Colonic mucosa (tissue), 4 donors: ENCODE results near the gene PIP4K2A. TPM values are rescaled to one million over a fixed set of nuclear protein-coding genes. Genes with fewer than 3 reads are reported as not detected.

Source experiments
- DNase-seq: peaks from one replicate; pipeline ENCODE4 v3.0.0-alpha.2; 2020
- H3K27ac ChIP-seq: fragments of 200-600 bp; one replicate; pipeline ENCODE4 v1.8.0; 2021
- H3K27me3 ChIP-seq: fragments of 200-600 bp; one replicate; pipeline ENCODE4 v1.8.0; 2021
- H3K36me3 ChIP-seq: fragments of 200-600 bp; one replicate; pipeline ENCODE4 v1.8.0; 2021
- H3K4me1 ChIP-seq: fragments of 200-600 bp; one replicate; pipeline ENCODE4 v1.8.0; 2021; ENCODE audit warnings: mild to moderate bottlenecking
- H3K4me3 ChIP-seq: fragments of 200-600 bp; one replicate; pipeline ENCODE4 v1.8.0; 2021
- H3K9ac ChIP-seq, 2 donors: one replicate each; pipeline ENCODE4 v1.7.0; 2013; ENCODE audit warnings: control low read depth in 2 of 2, low read depth in 2 of 2, low read length in 2 of 2
- H3K9me3 ChIP-seq: fragments of 200-600 bp; one replicate; pipeline ENCODE4 v1.8.0; 2021
- CTCF ChIP-seq: fragments of 200-600 bp; IDR thresholded peaks from one replicate; pipeline ENCODE4 v1.8.0; 2022; ENCODE audit warnings: antibody characterized with exemption, mild to moderate bottlenecking
- intact Hi-C: fragments of 100-400 bp; cut with DNase I; formaldehyde crosslinking; loops from one replicate; pipeline ENCODE4 v1.14.1; 2022
- total RNA-seq, 2 donors: library from RNA; stranded (reverse); fragmentation: NEBNext Ultra II Directional in 1 of 2; extraction: Animal tissue kit (Norgen Biotek cat#: 25700) in 1 of 2; gene quantifications; one replicate each; pipeline ENCODE4 v1.2.1, GENCODE V29; 2021
- donor health status: healthy.
- donor health status: DM: no; HTN: no; CAD: no.
- donor health status: DM: no; HTN: no; CAD: no.

Gene PIP4K2A
- total RNA-seq, 2 donors from 2014 or later: 12.1 to 14.9 TPM

- H3K9ac ChIP-seq: no peak overlapping the region
- no peak overlapping the region for H3K27ac ChIP-seq
- H3K9me3 ChIP-seq: no peaks in the 10 kb centered on the region
- no peaks in the 10 kb centered on the region for H3K4me1 ChIP-seq
- TF ChIP-seq CTCF: no peak
- DNase-seq: no peak
- no peak overlapping the region for H3K4me3 ChIP-seq
- no peaks in the 10 kb centered on the region for H3K27me3 ChIP-seq
- intact Hi-C loops: no loop called here
- no peaks in the 10 kb centered on the region for H3K36me3 ChIP-seq
These were observed 88.7 kb downstream of the PIP4K2A start for GRCh38 chr10:22625516-22626290.

- no peak for DNase-seq
- no peak overlapping the region for H3K4me3 ChIP-seq
- H3K4me1 ChIP-seq: no peaks in the 10 kb centered on the region
- H3K36me3 ChIP-seq: no peaks in the 10 kb centered on the region
- no peak overlapping the region for H3K9ac ChIP-seq
- no peak for TF ChIP-seq CTCF
- no peaks in the 10 kb centered on the region for H3K27me3 ChIP-seq
- no peak overlapping the region for H3K27ac ChIP-seq
- intact Hi-C loops: no loop called here
- H3K9me3 ChIP-seq: no peaks in the 10 kb centered on the region
These were observed 90.1 kb downstream of the PIP4K2A start for GRCh38 chr10:22624287-22624738.

GRCh38 chr10:22623633-22624253 lies 90.6 kb downstream of the PIP4K2A start:
- Histone ChIP-seq H3K4me3 (no peak overlapping the region), H3K9ac (no peak overlapping the region), H3K36me3 (no peaks in the 10 kb centered on the region), H3K4me1 (no peaks in the 10 kb centered on the region), H3K27ac (no peak overlapping the region), H3K27me3 (no peaks in the 10 kb centered on the region), H3K9me3 (no peaks in the 10 kb centered on the region)
- no peak for DNase-seq
- TF ChIP-seq CTCF: no peak
- intact Hi-C loops: no loop called here

- intact Hi-C loops: no loop called here
- Histone ChIP-seq H3K36me3 (no peaks in the 10 kb centered on the region), H3K4me1 (no peaks in the 10 kb centered on the region), H3K27ac (no peak overlapping the region), H3K27me3 (no peaks in the 10 kb centered on the region), H3K4me3 (no peak overlapping the region), H3K9me3 (no peaks in the 10 kb centered on the region), H3K9ac (no peak overlapping the region)
- DNase-seq: no peak
- no peak for TF ChIP-seq CTCF
These were observed 92.1 kb downstream of the PIP4K2A start for GRCh38 chr10:22622242-22622806.

- H3K27ac ChIP-seq: no peak overlapping the region
- no peak overlapping the region for H3K4me3 ChIP-seq
- H3K36me3 ChIP-seq: no peaks in the 10 kb centered on the region
- TF ChIP-seq CTCF: no peak
- DNase-seq: no peak
- no peaks in the 10 kb centered on the region for H3K9me3 ChIP-seq
- H3K4me1 ChIP-seq: no peaks in the 10 kb centered on the region
- no peak overlapping the region for H3K9ac ChIP-seq
- no peaks in the 10 kb centered on the region for H3K27me3 ChIP-seq
- intact Hi-C loops: no loop called here
These were observed 92.7 kb downstream of the PIP4K2A start for GRCh38 chr10:22621726-22622125.
